Suprapubic skin (tissue), 4 donors: Measurements from ENCODE around the gene CKS1B. TPM values are rescaled to one million over a fixed set of nuclear protein-coding genes. Genes with fewer than 3 reads are reported as not detected.
"Not testable (repeated sequence)": the region's sequence is repeated elsewhere in the genome, so short reads cannot be mapped to it uniquely, and the experiment has no call there.

Experiments used
- DNase-seq, 2 donors: peaks; one replicate each; pipeline ENCODE4 v3.0.0-alpha.2; 2019; ENCODE audit warnings: low spot score in 2 of 2
- H3K27ac ChIP-seq: fragments of 200-600 bp; sonication (generic); one replicate; pipeline ENCODE4 v1.5.1; 2019
- H3K27me3 ChIP-seq: fragments of 200-600 bp; sonication (generic); one replicate; pipeline ENCODE4 v1.5.1; 2019
- H3K36me3 ChIP-seq: fragments of 200-600 bp; sonication (generic); one replicate; pipeline ENCODE4 v1.5.1; 2019
- H3K4me1 ChIP-seq: fragments of 200-600 bp; sonication (generic); one replicate; pipeline ENCODE4 v1.5.1; 2019
- H3K4me3 ChIP-seq: fragments of 200-600 bp; sonication (generic); one replicate; pipeline ENCODE4 v1.5.1; 2019; ENCODE audit warnings: mild to moderate bottlenecking
- H3K9me3 ChIP-seq: fragments of 200-600 bp; sonication (generic); one replicate; pipeline ENCODE4 v1.5.1; 2019
- CTCF ChIP-seq, 2 donors: fragments of 200-600 bp in 1 of 2; fragments of 450-650 bp in 1 of 2; sonication (generic) in 1 of 2; IDR thresholded peaks; one replicate each; pipeline ENCODE4 v1.5.1; 2016 to 2019; ENCODE audit warnings: antibody characterized with exemption in 2 of 2, mild to moderate bottlenecking in 1 of 2, moderate library complexity in 1 of 2
- EP300 ChIP-seq: sonication (generic); formaldehyde crosslinking; IDR thresholded peaks from one replicate; pipeline ENCODE4 v1.6.1; 2017; ENCODE audit warnings: antibody characterized with exemption
- POLR2A ChIP-seq, 2 donors: fragments of 450-650 bp; IDR thresholded peaks; one replicate each; pipeline ENCODE4 v1.6.1; 2017; ENCODE audit warnings: antibody characterized with exemption in 2 of 2, mild to moderate bottlenecking in 2 of 2, moderate library complexity in 2 of 2
- POLR2AphosphoS5 ChIP-seq, 3 donors: sonication (generic); formaldehyde crosslinking; IDR thresholded peaks; one replicate each; pipeline ENCODE4 v1.6.1; 2017; ENCODE audit warnings: antibody characterized with exemption in 3 of 3
- WGBS: methylation state at CpG from one replicate; pipeline ENCODE4 v1.1.5; 2018; 5-methylcytosine and 5-hydroxymethylcytosine counted together
- total RNA-seq, 4 donors: library from RNA; depleted of rRNA; stranded (reverse); fragments of >200 nt; gene quantifications; one replicate each; pipeline ENCODE4 v1.1.0, GENCODE V29; 2016

The CKS1B gene
- total RNA-seq, 4 donors from 2014 or later: 37.8 to 55.4 (median 49.7) TPM

DNA sequence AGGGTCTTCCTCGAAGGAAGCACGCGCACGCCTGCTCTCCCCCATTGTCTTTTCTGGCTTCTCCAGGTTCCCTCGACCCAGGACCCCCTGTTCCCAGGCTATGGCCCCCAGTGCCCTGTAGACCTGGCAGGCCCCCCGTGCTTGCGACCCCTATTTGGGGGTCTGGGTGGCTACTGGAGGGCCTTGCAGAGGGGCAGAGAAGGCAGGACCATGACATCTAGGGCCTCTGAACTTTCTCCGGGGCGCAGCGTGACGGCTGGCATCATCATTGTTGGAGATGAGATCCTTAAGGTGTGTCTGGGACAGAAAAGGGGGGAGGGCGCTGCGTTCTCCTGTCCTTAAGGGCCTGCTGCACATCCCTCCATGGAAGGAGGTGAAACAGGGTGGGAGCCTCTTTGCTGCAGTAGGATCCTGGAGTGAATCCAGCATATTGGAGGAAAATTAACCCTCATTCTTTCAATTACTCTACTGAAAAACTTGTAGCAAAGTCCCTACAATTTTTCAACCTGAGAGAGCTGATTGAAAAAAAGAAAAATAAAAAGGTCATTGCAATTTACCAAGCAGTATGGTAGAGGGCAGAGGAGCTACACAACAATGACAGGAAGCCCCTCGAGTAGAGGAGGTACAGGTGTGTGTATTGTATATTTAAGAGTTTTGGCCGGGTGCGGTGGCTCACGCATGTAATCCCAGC lies 9.4 kb downstream of the CKS1B start:
- no peak for TF ChIP-seq EP300
- no peak for TF ChIP-seq CTCF (IDR thresholded peaks at IDR 0.05)
- no peak for TF ChIP-seq POLR2A (IDR thresholded peaks at IDR 0.05)
- TF ChIP-seq POLR2AphosphoS5 (IDR thresholded peaks at IDR 0.05): no peak

DNA sequence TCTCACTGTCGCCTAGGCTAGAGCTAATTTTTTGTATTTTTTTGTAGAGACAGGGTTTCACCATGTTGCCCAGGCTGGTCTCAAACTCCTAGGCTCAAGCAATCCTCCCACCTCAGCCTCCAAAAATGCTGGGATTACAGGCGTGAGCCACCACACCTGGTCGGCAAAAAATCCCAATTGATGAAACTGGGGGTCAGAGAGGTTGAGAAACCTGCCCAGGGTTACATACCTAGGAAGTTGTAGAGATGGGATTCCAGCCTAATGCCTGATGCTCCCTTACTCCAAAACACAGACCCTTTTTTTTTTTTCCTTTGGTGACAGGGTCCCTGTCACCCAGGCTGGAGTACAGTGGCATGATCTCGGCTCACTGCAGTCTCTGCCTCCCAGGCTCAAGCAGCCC lies 12.3 kb downstream of the CKS1B start:
- 89% methylated on average over 4 of the region's 4 CpGs for WGBS
- H3K9me3 ChIP-seq, H3K27ac ChIP-seq, H3K4me3 ChIP-seq, DNase-seq, H3K27me3 ChIP-seq: not testable (repeated sequence)
- Histone ChIP-seq H3K4me1 (peaks cover 30% of the 10 kb centered on the region), H3K36me3 (peaks cover 47% of the 10 kb centered on the region)

More for the DNA sequence above, 9.4 kb downstream of the CKS1B start:
- WGBS: 8% methylated on average over 17 of the region's 17 CpGs
- Histone ChIP-seq H3K27me3 (no peaks in the 10 kb centered on the region), H3K27ac (peak overlapping the region; percentile 86), H3K9me3 (no peaks in the 10 kb centered on the region), H3K4me1 (peaks cover 26% of the 10 kb centered on the region), H3K36me3 (peaks cover 22% of the 10 kb centered on the region), H3K4me3 (peak overlapping the region; percentile 77)
- no peak for DNase-seq

DNA sequence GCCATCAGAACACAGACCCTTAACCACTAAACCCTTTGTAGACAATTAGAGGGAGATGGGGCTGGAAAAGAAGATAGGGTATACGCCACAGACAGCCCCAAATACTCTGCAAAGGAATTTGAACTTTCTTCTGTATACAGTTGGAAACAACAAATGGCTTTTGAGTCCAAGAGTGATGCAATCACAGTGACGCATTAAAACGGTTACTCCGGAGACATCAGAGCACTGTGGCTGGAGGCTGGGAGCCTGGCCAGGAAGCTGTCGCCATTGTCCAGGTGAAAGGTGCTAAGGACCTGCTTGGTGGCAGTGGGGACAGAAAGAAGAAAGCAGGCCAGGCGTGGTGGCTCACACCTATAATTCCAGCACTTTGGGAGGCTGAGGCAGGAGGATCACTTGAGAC lies 12.8 kb downstream of the CKS1B start:
- Histone ChIP-seq H3K9me3 (no peaks in the 10 kb centered on the region), H3K4me1 (peaks cover 27% of the 10 kb centered on the region), H3K36me3 (peaks cover 50% of the 10 kb centered on the region), H3K27me3 (no peaks in the 10 kb centered on the region), H3K4me3 (no peak overlapping the region), H3K27ac (no peak overlapping the region)
- 75% methylated on average over 6 of the region's 6 CpGs for WGBS
- no peak for DNase-seq
- no peak for TF ChIP-seq POLR2A (IDR thresholded peaks at IDR 0.05)
- no peak for TF ChIP-seq POLR2AphosphoS5 (IDR thresholded peaks at IDR 0.05)
- no peak for TF ChIP-seq CTCF (IDR thresholded peaks at IDR 0.05)
- TF ChIP-seq EP300: no peak

DNA sequence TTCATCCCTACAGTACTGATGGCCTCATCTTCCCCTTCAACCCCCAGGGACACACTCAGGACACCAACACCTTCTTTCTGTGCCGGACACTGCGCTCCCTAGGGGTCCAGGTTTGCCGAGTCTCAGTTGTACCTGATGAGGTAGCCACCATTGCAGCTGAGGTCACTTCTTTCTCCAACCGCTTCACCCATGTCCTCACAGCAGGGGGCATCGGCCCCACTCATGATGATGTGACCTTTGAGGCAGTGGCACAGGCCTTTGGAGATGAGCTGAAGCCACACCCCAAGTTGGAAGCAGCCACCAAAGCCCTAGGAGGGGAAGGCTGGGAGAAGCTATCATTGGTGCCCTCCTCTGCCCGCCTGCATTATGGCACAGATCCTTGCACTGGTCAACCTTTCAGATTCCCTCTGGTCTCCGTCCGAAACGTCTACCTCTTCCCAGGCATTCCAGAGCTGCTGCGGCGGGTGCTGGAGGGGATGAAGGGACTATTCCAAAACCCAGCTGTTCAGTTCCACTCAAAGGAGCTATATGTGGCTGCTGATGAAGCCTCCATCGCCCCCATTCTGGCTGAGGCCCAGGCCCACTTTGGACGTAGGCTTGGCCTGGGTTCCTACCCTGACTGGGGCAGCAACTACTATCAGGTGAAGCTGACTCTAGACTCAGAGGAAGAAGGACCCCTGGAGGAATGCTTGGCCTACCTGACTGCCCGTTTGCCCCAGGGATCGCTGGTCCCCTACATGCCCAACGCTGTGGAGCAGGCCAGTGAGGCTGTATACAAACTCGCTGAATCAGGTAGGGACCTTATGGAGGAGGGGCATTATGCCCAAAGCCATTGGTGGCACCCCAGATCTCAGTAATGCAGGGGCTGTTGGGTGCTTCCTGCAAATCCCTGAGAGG lies 13.8 kb downstream of the CKS1B start:
- 87% methylated on average over 14 of the region's 17 CpGs for WGBS
- Histone ChIP-seq H3K4me1 (peaks cover 22% of the 10 kb centered on the region), H3K27ac (no peak overlapping the region), H3K36me3 (peaks cover 56% of the 10 kb centered on the region), H3K9me3 (no peaks in the 10 kb centered on the region), H3K4me3 (no peak overlapping the region), H3K27me3 (no peaks in the 10 kb centered on the region)
- TF ChIP-seq POLR2AphosphoS5 (IDR thresholded peaks at IDR 0.05): no peak
- TF ChIP-seq EP300: no peak
- TF ChIP-seq CTCF (IDR thresholded peaks at IDR 0.05): no peak
- no peak for TF ChIP-seq POLR2A (IDR thresholded peaks at IDR 0.05)
- DNase-seq: no peak

- Histone ChIP-seq H3K4me1 (peaks cover 13% of the 10 kb centered on the region), H3K36me3 (peaks cover 56% of the 10 kb centered on the region), H3K9me3 (no peaks in the 10 kb centered on the region), H3K4me3 (no peak overlapping the region), H3K27me3 (no peaks in the 10 kb centered on the region), H3K27ac (no peak overlapping the region)
- DNase-seq: no peak
- TF ChIP-seq POLR2A (IDR thresholded peaks at IDR 0.05): no peak
- TF ChIP-seq CTCF (IDR thresholded peaks at IDR 0.05): no peak
- no peak for TF ChIP-seq POLR2AphosphoS5 (IDR thresholded peaks at IDR 0.05)
- no peak for TF ChIP-seq EP300
- WGBS: 85% methylated on average over 3 of the region's 3 CpGs
Measured at GRCh38 chr1:154989195-154989860, 14.8 kb downstream of the CKS1B start.
